Fibroblast of lung (primary cell): ENCODE data around the gene LRRC3C. TPM values are rescaled to one million over a fixed set of nuclear protein-coding genes. Genes with fewer than 3 reads are reported as not detected.

Experiments used
- DNase-seq, 2 donors: peaks; one replicate each; pipeline versions ENCODE4 v3.0.0 to v3.0.0-alpha.2; 2010; ENCODE audit warnings: low read depth in 2 of 2
- H2AFZ ChIP-seq: 2 replicates; pipeline ENCODE4 v1.5.1; 2012; ENCODE audit warnings: low read length, control low read depth, inconsistent platforms
- H3K27ac ChIP-seq: 2 replicates; pipeline ENCODE4 v1.5.1; 2011; ENCODE audit warnings: low read length, control low read depth; ENCODE audit not compliant: insufficient read depth
- H3K27me3 ChIP-seq: 2 replicates; pipeline ENCODE4 v1.5.1; 2011; ENCODE audit warnings: mild to moderate bottlenecking, low read length; ENCODE audit not compliant: control insufficient read depth, insufficient read depth
- H3K36me3 ChIP-seq: 2 replicates; pipeline ENCODE4 v1.5.1; 2011; ENCODE audit warnings: low read length; ENCODE audit not compliant: control insufficient read depth, insufficient read depth
- H3K4me1 ChIP-seq: 2 replicates; pipeline ENCODE4 v1.5.1; 2011; ENCODE audit warnings: low read length; ENCODE audit not compliant: control insufficient read depth, insufficient read depth; ENCODE audit errors: extremely low read depth
- H3K4me2 ChIP-seq: 2 replicates; pipeline ENCODE4 v1.5.1; 2011; ENCODE audit warnings: low read length, control low read depth; ENCODE audit not compliant: insufficient read depth; ENCODE audit errors: extremely low read depth
- H3K4me3 ChIP-seq, 4 experiments: fragments of 200-600 bp in 1 of 4; sonication (generic) in 1 of 4; replicated peaks in 1 of 4; 2 replicates each; pipeline ENCODE4 v1.5.1; 2011 to 2016; ENCODE audit warnings: low read length in 4 of 4, low read depth in 3 of 4, mild to moderate bottlenecking in 3 of 4, control low read depth in 2 of 4, inconsistent platforms in 1 of 4, mixed read lengths in 1 of 4; ENCODE audit not compliant: insufficient read depth in 1 of 4; ENCODE audit errors: control extremely low read depth in 1 of 4
- H3K79me2 ChIP-seq: 2 replicates; pipeline ENCODE4 v1.5.1; 2012; ENCODE audit warnings: mild to moderate bottlenecking, low read length, inconsistent platforms; ENCODE audit not compliant: control insufficient read depth, insufficient read depth
- H3K9ac ChIP-seq: 2 replicates; pipeline ENCODE4 v1.5.1; 2011; ENCODE audit warnings: mild to moderate bottlenecking, low read length, control low read depth; ENCODE audit not compliant: insufficient read depth
- H3K9me3 ChIP-seq: 2 replicates; pipeline ENCODE4 v1.5.1; 2012; ENCODE audit warnings: low read depth, low read length; ENCODE audit not compliant: control insufficient read depth, insufficient read depth
- H4K20me1 ChIP-seq: 2 replicates; pipeline ENCODE4 v1.5.1; 2011; ENCODE audit warnings: low read length; ENCODE audit not compliant: control insufficient read depth, insufficient read depth; ENCODE audit errors: extremely low read depth
- EZH2 ChIP-seq: IDR thresholded peaks from 2 replicates; pipeline ENCODE4 v1.5.1; 2012; ENCODE audit warnings: low read length, control low read depth, mild to moderate bottlenecking; ENCODE audit errors: missing control alignments
- polyA plus RNA-seq, 2 donors: library from polyadenylated mRNA; depleted of rRNA in 1 of 2; stranded (reverse) in 1 of 2; unstranded in 1 of 2; fragments of >200 nt; gene quantifications; 2 replicates each; pipeline ENCODE4 v1.2.1, GENCODE V29; 2011 to 2012; ENCODE audit warnings: missing spikeins in 1 of 2
- total RNA-seq: library from RNA; depleted of rRNA; stranded (reverse); fragments of >200 nt; gene quantifications from 2 replicates; pipeline ENCODE4 v1.2.1, GENCODE V29; 2014
- TF ChIP-seq, protein P1 (sequence below), 2 donors: IDR thresholded peaks in 1 of 2; conservative IDR thresholded peaks in 1 of 2; 1 replicate in 1 of 2; 2 replicates in 1 of 2; pipeline ENCODE4 v1.5.1; 2011 to 2012; ENCODE audit warnings: low read length in 2 of 2, control low read depth in 1 of 2, inconsistent platforms in 1 of 2, low read depth in 1 of 2, mild to moderate bottlenecking in 1 of 2

The LRRC3C gene
- total and polyA plus RNA-seq, 2 donors (not counting 1 experiment from before 2014, with no cell fraction given) = not detected

DNA sequence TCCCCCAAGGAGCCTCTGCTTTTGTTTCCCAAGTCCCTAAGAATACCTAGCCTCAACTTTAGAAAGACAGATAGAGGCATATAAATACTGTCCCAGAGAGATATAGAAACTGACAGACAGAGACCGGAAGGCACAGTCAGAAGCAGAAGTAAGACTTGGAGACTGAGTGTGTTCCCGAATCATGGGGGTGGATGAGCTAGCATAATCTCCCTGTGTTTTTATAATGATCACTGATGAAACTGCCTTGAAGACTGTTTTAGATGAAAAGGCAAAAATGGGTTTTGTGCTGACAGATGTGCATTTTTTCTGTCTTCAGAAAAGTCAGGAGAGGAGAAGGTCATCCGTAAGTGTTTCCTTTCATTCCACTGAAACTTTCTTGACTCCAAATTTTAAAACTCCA, 44.7 kb downstream of the LRRC3C start:
- H3K36me3 ChIP-seq = no peaks in the 10 kb centered on the region
- peak in 1 of 2 donors; percentile 13 for DNase-seq
- no peak overlapping the region for H3K4me2 ChIP-seq
- no peak overlapping the region for H2AFZ ChIP-seq
- H3K79me2 ChIP-seq = no peaks in the 10 kb centered on the region
- no peaks in the 10 kb centered on the region for H3K4me1 ChIP-seq
- no peak overlapping the region for H3K4me3 ChIP-seq
- peaks cover 19% of the 10 kb centered on the region for H3K27me3 ChIP-seq
- no peaks in the 10 kb centered on the region for H3K9me3 ChIP-seq
- no peak overlapping the region for H3K27ac ChIP-seq
- TF ChIP-seq, protein P1, sequence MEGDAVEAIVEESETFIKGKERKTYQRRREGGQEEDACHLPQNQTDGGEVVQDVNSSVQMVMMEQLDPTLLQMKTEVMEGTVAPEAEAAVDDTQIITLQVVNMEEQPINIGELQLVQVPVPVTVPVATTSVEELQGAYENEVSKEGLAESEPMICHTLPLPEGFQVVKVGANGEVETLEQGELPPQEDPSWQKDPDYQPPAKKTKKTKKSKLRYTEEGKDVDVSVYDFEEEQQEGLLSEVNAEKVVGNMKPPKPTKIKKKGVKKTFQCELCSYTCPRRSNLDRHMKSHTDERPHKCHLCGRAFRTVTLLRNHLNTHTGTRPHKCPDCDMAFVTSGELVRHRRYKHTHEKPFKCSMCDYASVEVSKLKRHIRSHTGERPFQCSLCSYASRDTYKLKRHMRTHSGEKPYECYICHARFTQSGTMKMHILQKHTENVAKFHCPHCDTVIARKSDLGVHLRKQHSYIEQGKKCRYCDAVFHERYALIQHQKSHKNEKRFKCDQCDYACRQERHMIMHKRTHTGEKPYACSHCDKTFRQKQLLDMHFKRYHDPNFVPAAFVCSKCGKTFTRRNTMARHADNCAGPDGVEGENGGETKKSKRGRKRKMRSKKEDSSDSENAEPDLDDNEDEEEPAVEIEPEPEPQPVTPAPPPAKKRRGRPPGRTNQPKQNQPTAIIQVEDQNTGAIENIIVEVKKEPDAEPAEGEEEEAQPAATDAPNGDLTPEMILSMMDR (conservative IDR thresholded peaks at IDR 0.05 in 1 of 2, IDR thresholded peaks at IDR 0.05 in 1 of 2; ENCODE audit: low read depth in 1 of 2, low read length in 2 of 2) = no peak
- TF ChIP-seq EZH2 = no peak
- no peak overlapping the region for H3K9ac ChIP-seq
- H4K20me1 ChIP-seq = no peaks in the 10 kb centered on the region

DNA sequence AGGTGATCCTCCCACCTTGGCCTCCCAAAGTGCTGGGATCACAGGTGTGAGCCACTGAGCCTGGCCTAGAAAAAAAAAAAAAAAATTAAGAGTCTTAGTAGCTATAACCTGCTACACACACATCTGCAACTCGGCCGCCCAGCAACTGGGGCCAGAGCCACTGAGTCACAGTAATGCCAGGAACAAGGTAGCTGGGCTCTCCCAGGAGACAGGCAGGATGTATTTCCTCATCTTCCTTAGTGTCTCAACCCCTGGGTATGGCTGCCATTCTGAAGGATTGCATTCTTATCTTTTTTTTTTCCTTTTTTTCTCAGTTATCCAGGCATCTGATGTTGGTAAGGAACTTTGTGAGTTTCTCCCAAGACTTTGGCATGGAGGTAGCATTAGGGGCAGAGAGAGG, 46.0 kb downstream of the LRRC3C start:
- DNase-seq = no peak
- Histone ChIP-seq H3K4me2 (no peak overlapping the region), H3K9me3 (no peaks in the 10 kb centered on the region), H3K4me1 (no peaks in the 10 kb centered on the region), H3K4me3 (no peak overlapping the region), H3K27ac (no peak overlapping the region), H3K9ac (no peak overlapping the region), H2AFZ (no peak overlapping the region), H3K79me2 (no peaks in the 10 kb centered on the region), H3K36me3 (no peaks in the 10 kb centered on the region), H3K27me3 (peaks cover 19% of the 10 kb centered on the region), H4K20me1 (no peaks in the 10 kb centered on the region)
- TF ChIP-seq EZH2 = no peak
- TF ChIP-seq, protein P1 (conservative IDR thresholded peaks at IDR 0.05 in 1 of 2, IDR thresholded peaks at IDR 0.05 in 1 of 2; ENCODE audit: low read depth in 1 of 2, low read length in 2 of 2) = no peak

DNA sequence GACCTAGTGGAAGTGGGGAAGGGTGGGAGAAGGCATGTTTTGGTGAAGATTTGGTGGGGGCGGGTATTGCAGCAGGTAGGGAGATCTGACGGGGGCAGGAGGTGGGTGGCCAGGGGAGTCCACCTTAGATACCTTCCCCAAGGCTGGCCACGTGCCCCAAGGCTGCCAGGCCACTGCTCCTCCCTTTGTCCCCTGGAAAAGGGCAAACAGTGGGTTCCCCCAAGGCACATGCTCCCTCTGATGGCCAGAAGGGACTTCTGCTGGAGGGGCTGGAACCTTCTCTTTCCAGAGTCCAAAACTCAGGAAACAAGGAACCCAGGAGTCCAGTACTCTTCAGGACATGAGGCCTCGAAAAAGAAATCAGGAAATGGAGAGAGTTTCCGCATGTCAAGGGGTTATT, 46.9 kb downstream of the LRRC3C start:
- Histone ChIP-seq H3K4me2 (no peak overlapping the region), H2AFZ (no peak overlapping the region), H3K27me3 (peaks cover 18% of the 10 kb centered on the region), H3K4me1 (peaks cover 4% of the 10 kb centered on the region), H3K36me3 (no peaks in the 10 kb centered on the region), H3K9me3 (no peaks in the 10 kb centered on the region), H3K4me3 (no peak overlapping the region), H3K9ac (no peak overlapping the region), H4K20me1 (no peaks in the 10 kb centered on the region), H3K79me2 (no peaks in the 10 kb centered on the region), H3K27ac (no peak overlapping the region)
- no peak for DNase-seq
- TF ChIP-seq, protein P1 (conservative IDR thresholded peaks at IDR 0.05 in 1 of 2, IDR thresholded peaks at IDR 0.05 in 1 of 2; ENCODE audit: low read depth in 1 of 2, low read length in 2 of 2) = no peak
- TF ChIP-seq EZH2 = no peak
